GM19043 (cell line): Measurements from ENCODE around the gene DLGAP1.

Experiments
- ATAC-seq: cut with Tn5 transposase; IDR thresholded peaks from one replicate; pipeline ENCODE4 v1.9.1; 2021; ENCODE audit warnings: low read depth; ENCODE audit not compliant: unreplicated experiment

DLGAP1 gene

GRCh38 chr18:3753106-3753505 lies 702.0 kb downstream of the DLGAP1 start:
- no peak for ATAC-seq

GRCh38 chr18:3748086-3748485 lies 707.0 kb downstream of the DLGAP1 start:
- no peak for ATAC-seq

- no peak for ATAC-seq
Measured at GRCh38 chr18:3747176-3747973, 707.7 kb downstream of the DLGAP1 start.

GRCh38 chr18:3742541-3742940 lies 712.6 kb downstream of the DLGAP1 start:
- ATAC-seq: no peak

GRCh38 chr18:3741333-3741732 lies 713.8 kb downstream of the DLGAP1 start:
- no peak for ATAC-seq

GRCh38 chr18:3728704-3729437 lies 726.2 kb downstream of the DLGAP1 start:
- no peak for ATAC-seq

- ATAC-seq: no peak
Measured at GRCh38 chr18:3727274-3727673, 727.8 kb downstream of the DLGAP1 start.

GRCh38 chr18:3726238-3726951 lies 728.7 kb downstream of the DLGAP1 start:
- no peak for ATAC-seq

- peak; percentile 43 for ATAC-seq
Measured at GRCh38 chr18:3725115-3725514, 730.0 kb downstream of the DLGAP1 start.

- no peak for ATAC-seq
Measured at GRCh38 chr18:3723554-3723953, 731.6 kb downstream of the DLGAP1 start.

GRCh38 chr18:3722649-3723433 lies 732.3 kb downstream of the DLGAP1 start:
- ATAC-seq: no peak

- ATAC-seq: no peak
Measured at GRCh38 chr18:3721771-3722648, 733.1 kb downstream of the DLGAP1 start.

- no peak for ATAC-seq
Measured at GRCh38 chr18:3720818-3721545, 734.1 kb downstream of the DLGAP1 start.

- no peak for ATAC-seq
Measured at GRCh38 chr18:3720159-3720558, 734.9 kb downstream of the DLGAP1 start.

GRCh38 chr18:3717376-3718025 lies 737.6 kb downstream of the DLGAP1 start:
- no peak for ATAC-seq

GRCh38 chr18:3716116-3716660 lies 738.9 kb downstream of the DLGAP1 start:
- no peak for ATAC-seq

GRCh38 chr18:3715231-3716080 lies 739.7 kb downstream of the DLGAP1 start:
- no peak for ATAC-seq
